PFSK-1 (cell line): ENCODE measurements around the gene CDK6.

Experiments
- FOXP2 ChIP-seq: optimal IDR thresholded peaks from 2 replicates; pipeline ENCODE3; 2011; ENCODE audit warnings: borderline replicate concordance, control low read depth, inconsistent platforms; ENCODE audit not compliant: insufficient read depth; ENCODE audit errors: extremely low read length, extremely low read depth
- POLR2AphosphoS5 ChIP-seq: IDR thresholded peaks from 2 replicates; pipeline ENCODE4 v1.6.1; 2012; ENCODE audit warnings: low read depth, mild to moderate bottlenecking, control low read depth, low read length, moderate library complexity
- REST ChIP-seq, 2 experiments: IDR thresholded peaks; 2 replicates each; pipeline versions ENCODE4 v1.6.1 to v1.8.0; 2011 to 2012; ENCODE audit warnings: low read depth in 2 of 2, low read length in 2 of 2, control low read depth in 1 of 2, inconsistent platforms in 1 of 2, mild to moderate bottlenecking in 1 of 2, moderate library complexity in 1 of 2; ENCODE audit not compliant: insufficient read depth in 1 of 2
- SIN3A ChIP-seq: IDR thresholded peaks from 2 replicates; pipeline ENCODE4 v1.6.1; 2012; ENCODE audit warnings: mild to moderate bottlenecking, low read length, moderate library complexity, borderline replicate concordance; ENCODE audit not compliant: insufficient read depth
- TAF1 ChIP-seq: IDR thresholded peaks from 2 replicates; pipeline ENCODE4 v1.6.1; 2012; ENCODE audit warnings: low read length, control low read depth, borderline replicate concordance; ENCODE audit not compliant: insufficient read depth

Gene CDK6

GRCh38 chr7:92716825-92717580, 119.4 kb downstream of the CDK6 start:
- no peak for TF ChIP-seq REST (IDR thresholded peaks at IDR 0.05; ENCODE audit: insufficient read depth in 1 of 2, low read depth in 2 of 2, low read length in 2 of 2)
- no peak for TF ChIP-seq FOXP2
- TF ChIP-seq SIN3A, result no peak
- TF ChIP-seq TAF1, result no peak
- no peak for TF ChIP-seq POLR2AphosphoS5

- TF ChIP-seq POLR2AphosphoS5 (no peak), REST (IDR thresholded peaks at IDR 0.05; ENCODE audit: insufficient read depth in 1 of 2, low read depth in 2 of 2, low read length in 2 of 2) (no peak), TAF1 (no peak), SIN3A (no peak), FOXP2 (no peak)
Measured at GRCh38 chr7:92715963-92716362, 120.4 kb downstream of the CDK6 start.

- no peak for TF ChIP-seq SIN3A
- TF ChIP-seq FOXP2, result no peak
Measured at GRCh38 chr7:92714767-92715166, 121.6 kb downstream of the CDK6 start.

GRCh38 chr7:92714280-92714679, 122.1 kb downstream of the CDK6 start:
- TF ChIP-seq TAF1, result no peak
- no peak for TF ChIP-seq SIN3A
- TF ChIP-seq REST (IDR thresholded peaks at IDR 0.05; ENCODE audit: insufficient read depth in 1 of 2, low read depth in 2 of 2, low read length in 2 of 2), result no peak
- TF ChIP-seq FOXP2, result no peak
- TF ChIP-seq POLR2AphosphoS5, result no peak

GRCh38 chr7:92709912-92710311, 126.5 kb downstream of the CDK6 start:
- TF ChIP-seq REST (IDR thresholded peaks at IDR 0.05; ENCODE audit: insufficient read depth in 1 of 2, low read depth in 2 of 2, low read length in 2 of 2) (no peak), SIN3A (no peak), TAF1 (no peak), FOXP2 (no peak), POLR2AphosphoS5 (no peak)
